Measurements from ENCODE around the gene PTAFR.
A peak's percentile ranks its signal among the peaks of the same experiment; 100 is the strongest.

Gene PTAFR

DNA sequence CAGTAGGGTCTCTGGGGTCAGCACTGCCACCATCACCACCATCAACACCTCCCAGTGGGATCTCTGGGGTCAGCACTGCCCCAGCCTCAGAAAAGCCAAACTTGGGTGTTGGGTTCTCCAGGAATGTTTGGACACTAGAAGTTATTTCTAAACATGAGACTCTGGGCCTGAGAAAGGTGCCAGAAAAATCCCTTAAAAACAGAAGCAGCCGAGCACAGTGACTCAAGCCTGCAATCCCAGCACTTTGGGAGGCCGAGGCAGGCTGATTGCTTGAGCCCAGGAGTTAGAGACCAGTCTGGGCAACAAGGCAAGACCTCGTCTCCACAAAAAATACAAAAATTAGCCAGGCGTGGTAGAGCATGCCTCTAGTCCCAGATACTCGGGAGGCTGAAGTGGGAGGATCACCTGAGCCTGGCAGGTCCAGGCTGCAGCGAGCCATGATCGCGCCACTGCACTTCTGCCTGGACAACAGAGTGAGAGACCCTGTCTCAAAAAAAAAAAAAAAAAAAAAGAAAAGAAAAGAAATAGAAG is 470 bp downstream of the PTAFR start:
- no peak for DNase-seq (ENCODE audit: low spot score)

DNA sequence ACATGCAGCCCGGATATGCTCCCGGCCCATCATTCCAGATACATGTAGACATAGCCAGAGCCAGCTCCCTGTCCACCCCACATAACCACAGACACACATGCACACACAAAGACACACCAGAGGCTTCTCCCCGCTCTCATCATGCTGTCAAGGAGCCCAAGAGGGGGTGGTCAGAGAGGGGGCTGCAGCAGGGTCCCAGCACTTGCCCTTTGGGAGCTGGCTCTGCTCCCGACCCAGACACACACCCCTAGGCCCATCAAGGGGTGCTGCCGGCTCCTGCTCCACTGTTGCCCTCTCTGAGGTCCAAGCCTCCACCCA is 2.6 kb downstream of the PTAFR start:
- DNase-seq (ENCODE audit: low spot score) = no peak

DNA sequence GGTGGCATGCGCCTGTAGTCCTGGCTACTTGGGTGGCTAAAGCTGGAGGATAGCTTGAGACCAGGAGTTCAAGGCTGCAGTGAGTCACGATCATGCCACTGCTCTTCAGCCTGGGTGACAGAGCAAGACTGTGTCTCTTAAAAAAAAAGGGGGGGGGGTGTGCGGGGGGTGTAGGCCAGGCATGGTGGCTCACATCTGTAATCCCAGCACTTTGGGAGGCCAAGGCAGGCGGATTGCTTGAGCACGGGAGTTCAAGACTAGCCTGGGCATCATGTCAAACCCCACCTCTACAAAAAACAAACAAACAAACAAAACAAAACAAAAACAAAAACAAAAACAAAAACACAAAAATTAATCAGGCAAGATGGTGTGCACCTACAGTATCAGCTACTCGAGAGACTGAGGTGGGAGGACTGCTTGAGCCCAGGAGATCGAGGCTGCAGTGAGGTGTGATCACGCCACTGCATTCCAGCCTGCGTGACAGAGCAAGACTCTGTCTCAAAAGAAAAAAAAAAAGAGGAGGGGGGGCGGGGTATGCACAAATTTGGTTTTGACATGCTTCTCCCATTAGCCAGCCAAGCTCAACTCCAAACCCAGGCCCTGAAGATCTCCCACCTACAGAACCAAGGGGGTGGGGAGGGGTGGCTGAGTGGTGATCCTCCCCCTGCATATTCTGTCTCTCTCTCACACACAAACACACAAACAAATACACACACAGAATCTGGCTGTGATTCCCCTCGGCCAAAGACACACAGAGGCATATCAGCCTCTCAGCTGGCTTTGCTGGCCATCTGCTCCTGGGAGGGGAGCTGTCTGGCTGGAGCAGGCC is 3.1 kb downstream of the PTAFR start:
- no peak for DNase-seq (ENCODE audit: low spot score)

- DNase-seq (ENCODE audit: low spot score) = peak; percentile 19
Observed at GRCh38 chr1:28172713-28173150, 3.8 kb downstream of the PTAFR start.

- DNase-seq (ENCODE audit: low spot score) = no peak
Observed at GRCh38 chr1:28171246-28171645, 5.2 kb downstream of the PTAFR start.

- DNase-seq (ENCODE audit: low spot score) = no peak
Observed at GRCh38 chr1:28170001-28170596, 6.4 kb downstream of the PTAFR start.

DNA sequence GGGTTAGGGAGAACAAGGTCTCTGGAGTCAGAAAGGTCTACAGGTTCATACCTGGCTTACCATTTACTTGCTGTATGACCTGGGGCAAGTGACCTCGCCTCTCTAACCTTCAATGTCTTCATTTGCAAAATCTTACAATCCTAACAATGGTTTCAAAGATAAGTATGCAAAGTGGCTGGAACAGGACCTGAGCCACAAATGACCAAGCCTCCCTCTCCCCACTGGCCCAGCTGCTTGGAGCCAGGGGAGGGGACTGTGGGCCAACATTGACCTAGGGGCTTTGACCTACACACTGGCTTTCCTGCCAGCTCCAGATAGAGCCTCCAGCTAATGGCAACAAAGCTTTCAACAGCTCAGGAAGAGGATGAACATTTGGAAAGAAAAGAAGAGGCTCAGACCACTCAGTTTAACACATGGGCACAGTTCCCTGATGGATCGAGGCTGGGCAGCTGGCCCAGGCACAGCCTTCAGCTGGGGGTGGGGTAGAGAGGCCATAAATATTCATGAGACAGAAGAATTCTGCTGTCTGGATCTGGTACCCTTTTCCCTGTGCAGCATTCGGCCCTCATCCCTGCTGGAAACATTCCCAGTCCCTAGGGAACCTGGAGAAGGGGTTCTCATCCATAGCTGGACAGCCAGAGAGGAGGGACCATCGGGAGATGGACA is 12.9 kb downstream of the PTAFR start:
- no peak for DNase-seq (ENCODE audit: low spot score)

DNA sequence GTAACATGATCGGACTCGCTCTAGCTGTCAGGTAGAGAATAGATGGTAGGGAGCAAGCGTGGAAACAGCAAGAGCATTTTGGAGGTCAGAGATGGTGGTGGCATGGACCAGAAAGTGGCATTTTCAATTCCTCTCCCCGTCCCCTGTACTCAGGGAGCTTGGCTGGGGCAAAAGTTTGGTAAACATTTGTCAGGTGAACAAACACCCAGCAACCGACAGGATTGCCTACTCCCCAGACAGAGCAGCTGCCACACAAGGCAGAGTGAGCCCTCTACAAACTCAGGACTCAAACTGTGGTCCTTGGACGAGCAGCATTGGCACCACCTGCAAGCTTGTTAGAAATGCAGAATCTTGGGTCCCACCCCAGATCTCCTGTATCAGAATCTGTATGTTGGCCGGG is 14.3 kb downstream of the PTAFR start:
- DNase-seq (ENCODE audit: low spot score) = no peak

DNA sequence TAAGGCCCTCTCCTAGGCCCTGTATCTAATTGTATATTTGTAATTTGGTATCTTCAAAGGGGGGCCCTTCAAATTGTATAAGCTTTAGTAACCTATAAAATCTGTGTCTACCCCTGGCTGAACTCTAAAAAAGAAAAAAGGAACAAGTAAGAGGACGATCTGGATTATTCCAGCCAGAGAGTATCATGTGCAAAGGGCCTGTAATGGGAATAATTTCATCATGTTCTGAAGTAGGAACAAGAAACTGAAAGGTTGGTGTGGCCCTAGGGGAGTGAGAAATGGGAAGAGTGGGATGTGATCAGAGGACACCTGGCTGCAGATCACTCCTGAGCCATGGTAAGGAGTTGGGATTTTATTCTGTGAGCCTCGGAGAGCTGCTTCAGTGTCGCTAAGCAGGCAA is 14.7 kb downstream of the PTAFR start:
- DNase-seq (ENCODE audit: low spot score) = no peak

DNA sequence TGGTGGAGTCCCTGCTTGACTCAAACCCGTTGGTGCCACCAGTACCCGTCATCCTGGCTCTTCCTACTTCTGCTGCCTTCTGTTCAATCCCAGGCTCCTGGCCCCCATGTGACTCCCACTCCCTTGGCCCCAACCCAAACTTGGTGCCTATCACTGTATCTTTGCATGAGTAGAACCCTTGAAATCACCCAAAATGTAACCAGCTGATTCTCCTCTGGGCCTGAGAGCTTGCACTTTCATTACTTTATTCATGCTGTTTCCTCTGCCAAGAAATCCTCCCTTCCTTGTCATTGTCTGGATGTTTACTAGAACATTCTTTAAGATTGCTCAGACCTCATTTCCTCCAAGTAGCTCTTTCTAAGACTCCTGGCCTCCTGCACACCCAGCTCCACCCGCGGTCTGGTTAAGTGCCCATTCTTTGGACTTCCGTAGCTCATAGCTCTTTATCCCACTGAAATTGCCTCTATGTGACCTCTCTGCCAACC is 15.7 kb downstream of the PTAFR start:
- DNase-seq (ENCODE audit: low spot score) = no peak

DNA sequence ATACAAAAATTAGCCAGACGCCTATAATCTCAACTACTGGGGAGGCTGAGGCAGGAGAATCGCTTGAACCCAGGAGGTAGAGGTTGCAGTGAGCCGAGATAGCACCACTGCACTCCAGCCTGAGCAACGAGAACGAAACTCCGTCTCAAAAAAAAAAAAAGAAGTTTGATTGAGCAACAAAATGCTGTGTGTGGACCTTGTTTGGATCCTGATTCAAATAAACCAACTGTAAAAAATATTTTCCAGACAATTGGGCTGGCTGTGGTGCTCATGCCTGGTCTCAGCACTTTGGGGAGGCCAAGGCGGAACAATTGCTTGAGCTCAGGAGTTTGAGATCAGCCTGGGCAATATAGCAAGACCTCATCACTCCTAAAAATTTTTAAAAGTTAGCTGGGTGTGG is 16.8 kb downstream of the PTAFR start:
- no peak for DNase-seq (ENCODE audit: low spot score)

DNA sequence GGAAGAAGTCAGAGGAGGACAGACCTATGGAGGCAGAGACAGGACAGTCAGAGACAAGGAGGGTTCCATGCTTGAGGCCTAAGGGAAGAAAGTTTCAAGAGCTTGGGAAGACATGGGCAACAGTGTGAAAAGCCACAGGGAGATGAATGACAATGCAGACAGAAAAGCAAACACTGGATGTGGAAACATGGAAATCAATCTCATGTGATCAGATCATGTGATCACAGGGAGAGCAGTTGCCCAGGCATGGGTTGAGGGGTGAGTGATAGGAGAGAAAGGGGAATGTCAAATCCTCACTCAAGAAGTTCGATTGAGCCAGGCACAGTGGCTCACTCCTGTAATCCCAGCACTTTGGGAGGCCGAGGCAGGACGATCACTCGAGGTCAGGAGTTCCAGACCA is 17.2 kb downstream of the PTAFR start:
- DNase-seq (ENCODE audit: low spot score) = no peak

DNA sequence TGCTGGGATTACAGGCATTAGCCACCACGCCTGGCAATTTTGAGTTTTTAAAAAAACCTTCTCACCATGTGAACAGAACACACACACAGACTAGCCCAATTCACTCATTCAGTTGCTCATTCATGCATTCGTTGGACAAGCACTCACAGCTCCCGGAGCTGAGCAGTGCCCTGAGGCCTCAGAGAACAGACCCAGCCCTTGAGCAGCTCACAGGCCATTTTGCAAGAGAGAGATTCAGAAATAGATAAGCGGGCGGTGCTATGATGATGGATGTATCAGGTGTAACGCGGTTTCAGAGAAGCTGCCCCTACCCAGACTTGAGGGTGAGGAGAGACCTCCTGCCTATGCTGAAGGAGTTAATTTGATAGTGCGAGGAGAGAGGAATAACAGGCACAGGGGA is 18.6 kb downstream of the PTAFR start:
- DNase-seq (ENCODE audit: low spot score) = no peak

- no peak for DNase-seq (ENCODE audit: low spot score)
Observed at GRCh38 chr1:28156821-28157220, 19.7 kb downstream of the PTAFR start.

DNA sequence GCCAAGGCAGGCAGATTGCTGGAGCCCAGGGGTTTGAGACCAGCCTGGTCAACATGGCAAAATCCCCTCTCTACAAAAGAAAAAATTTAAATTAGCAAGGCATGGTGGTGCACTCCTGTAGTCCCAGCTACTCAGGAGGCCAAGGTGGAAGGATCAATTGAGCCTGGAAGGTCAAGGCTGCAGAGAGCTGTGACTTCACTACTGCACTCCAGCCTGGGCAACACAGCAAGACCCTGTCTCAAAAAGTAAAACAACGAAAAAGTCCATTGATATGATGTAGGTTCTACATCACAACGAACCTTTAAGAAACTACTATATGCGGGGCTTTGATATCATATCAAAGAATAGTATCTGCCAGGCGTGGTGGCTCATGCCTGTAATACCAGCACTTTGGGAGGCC is 20.9 kb downstream of the PTAFR start:
- no peak for DNase-seq (ENCODE audit: low spot score)

- DNase-seq (ENCODE audit: low spot score) = no peak
Observed at GRCh38 chr1:28154078-28154594, 22.4 kb downstream of the PTAFR start.

DNA sequence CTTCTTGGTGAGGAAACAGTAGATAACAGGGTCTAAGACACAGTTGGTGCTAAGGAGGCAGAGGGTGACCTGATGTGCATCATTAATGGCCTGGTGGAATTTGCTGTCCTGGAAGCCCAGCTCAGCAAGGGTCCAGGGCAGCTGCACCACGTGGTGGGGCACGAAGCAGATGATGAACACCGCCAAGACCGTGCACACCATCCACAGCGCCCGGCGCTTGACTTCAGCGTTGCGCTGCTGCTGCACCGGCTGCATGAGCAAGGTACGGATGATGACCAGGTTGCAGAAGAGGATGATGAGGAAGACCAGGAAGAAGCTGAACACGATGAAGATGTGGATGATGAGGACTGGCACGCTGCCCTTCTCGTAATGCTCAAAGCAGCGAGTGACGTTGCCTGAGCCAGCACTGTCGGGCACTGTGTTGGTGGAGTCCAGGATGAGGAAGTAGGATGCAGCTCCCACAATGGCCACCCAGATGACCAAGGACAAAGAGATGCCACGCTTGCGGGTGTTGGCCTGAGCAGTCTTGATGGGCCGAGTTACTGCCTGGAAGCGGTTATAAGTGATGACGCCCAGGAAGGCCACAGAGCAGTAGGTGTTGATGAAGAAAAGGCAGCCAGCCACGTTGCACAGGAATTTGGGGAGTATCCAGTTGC is 26.2 kb downstream of the PTAFR start:
- DNase-seq (ENCODE audit: low spot score) = no peak

DNA sequence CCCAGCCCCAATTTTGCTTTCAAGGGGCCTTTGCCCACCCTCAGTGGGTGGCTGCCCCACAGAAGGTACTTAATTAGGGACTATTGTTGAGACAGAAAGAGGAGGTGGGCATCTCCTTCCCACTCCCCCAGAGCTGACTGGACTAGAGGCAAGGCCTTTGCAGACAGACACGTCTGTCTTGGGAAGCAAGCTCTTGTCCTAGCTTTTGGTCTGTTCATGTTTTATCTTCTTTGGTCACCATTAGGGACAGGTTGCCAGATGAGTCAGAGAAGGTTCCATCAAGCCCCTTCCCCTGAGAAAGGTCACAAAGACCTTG is 27.7 kb downstream of the PTAFR start:
- DNase-seq (ENCODE audit: low spot score) = no peak

DNA sequence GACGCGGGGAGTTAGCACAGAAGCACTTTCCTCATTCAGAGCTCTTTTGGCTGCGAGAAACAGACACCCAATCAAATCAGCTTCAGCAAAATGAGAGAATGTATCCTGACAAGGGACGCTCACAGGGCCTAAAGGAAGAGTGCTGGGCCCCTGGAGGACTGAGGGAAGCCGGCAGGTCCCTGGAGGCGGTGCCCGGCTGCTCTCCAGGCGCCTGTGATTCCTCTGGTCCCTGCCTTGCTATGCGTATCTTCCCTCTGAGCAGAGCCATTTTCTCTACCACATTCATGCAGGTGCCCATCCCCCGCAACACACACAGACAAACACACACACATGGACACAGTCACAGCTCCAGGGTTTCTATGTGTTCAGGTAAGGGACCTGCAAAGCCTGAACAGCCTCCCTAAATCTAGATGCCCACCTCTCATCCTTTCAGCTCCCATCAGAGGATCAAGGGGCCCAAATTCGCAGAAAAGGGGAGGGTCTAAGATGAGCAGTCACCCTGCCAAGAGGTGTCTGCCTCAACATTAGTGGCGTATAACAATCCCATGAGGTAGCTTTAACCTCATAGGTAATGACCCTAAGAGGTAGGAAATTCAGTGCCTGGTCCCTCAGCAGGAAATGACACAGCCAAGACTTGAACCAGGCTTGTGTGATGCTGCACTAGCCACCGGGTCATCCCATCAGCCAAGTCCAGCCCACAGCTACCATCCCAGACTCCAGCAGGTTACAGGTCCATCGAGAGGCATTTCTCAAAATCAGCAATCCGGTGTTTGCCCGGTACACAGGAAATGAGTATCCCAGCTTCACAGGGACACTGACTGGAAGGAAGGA is 29.0 kb downstream of the PTAFR start:
- no peak for DNase-seq (ENCODE audit: low spot score)

DNA sequence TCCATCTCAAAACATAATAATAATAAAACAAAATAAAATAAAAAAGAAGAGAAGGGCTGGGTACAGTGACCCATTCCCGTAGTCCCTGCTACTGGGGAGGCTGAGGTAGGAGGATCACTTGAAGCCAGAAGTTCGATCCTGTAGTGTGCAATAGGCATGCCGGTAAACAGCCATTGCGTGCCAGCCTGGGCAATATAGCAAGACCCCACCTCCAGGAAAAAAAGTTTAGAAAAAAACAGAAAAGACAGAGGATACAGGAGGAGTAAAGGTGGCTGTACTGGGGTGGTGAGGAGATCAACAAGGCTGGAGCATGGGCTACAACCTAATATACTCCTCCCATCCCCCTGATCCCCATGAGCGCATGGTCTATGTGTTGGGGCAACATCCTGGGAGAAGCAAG is 30.8 kb downstream of the PTAFR start:
- no peak for DNase-seq (ENCODE audit: low spot score)
